Measurements from ENCODE around the gene RPL3.

DNA sequence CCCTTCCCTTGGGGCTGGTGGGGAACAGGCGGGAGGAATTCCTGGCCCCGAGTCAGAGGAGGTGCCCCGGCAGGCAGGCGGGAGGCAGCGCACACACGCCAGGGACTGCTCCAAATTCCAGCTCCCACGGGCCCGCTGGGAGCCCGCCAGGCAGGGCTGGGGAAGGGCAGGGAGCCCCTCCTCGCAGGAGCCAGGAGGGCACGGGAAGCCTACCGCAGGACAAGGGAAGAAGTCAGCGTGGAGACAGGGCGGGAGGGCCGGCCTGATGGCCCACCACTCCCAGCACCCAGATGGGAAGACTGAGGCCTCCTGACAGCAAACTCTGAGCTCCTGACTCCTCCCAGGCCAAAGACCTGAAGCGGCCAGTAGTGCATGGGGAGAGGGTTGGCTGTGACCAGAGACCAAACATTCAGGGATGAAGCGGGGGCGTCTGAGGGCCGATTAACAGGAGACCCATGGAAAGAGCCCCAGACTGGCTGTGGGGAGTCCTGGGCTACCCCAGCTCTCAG, 22.4 kb downstream of the RPL3 start:
- TF ChIP-seq, protein P1, sequence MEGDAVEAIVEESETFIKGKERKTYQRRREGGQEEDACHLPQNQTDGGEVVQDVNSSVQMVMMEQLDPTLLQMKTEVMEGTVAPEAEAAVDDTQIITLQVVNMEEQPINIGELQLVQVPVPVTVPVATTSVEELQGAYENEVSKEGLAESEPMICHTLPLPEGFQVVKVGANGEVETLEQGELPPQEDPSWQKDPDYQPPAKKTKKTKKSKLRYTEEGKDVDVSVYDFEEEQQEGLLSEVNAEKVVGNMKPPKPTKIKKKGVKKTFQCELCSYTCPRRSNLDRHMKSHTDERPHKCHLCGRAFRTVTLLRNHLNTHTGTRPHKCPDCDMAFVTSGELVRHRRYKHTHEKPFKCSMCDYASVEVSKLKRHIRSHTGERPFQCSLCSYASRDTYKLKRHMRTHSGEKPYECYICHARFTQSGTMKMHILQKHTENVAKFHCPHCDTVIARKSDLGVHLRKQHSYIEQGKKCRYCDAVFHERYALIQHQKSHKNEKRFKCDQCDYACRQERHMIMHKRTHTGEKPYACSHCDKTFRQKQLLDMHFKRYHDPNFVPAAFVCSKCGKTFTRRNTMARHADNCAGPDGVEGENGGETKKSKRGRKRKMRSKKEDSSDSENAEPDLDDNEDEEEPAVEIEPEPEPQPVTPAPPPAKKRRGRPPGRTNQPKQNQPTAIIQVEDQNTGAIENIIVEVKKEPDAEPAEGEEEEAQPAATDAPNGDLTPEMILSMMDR (conservative IDR thresholded peaks at IDR 0.05): no peak
- no peak for TF ChIP-seq EZH2 (IDR thresholded peaks at IDR 0.05; ENCODE audit: low read depth)
